Fibroblast of skin of left biceps (primary cell): ENCODE data around the gene PAFAH1B1.
"Not testable (repeated sequence)": the region's sequence is repeated elsewhere in the genome, so short reads cannot be mapped to it uniquely, and the experiment has no call there.

ENCODE experiments used
- DNase-seq, 2 experiments: peaks; one replicate each; pipeline ENCODE4 v3.0.0-alpha.2; 2013; ENCODE audit warnings: low read depth in 2 of 2

Gene PAFAH1B1

DNA sequence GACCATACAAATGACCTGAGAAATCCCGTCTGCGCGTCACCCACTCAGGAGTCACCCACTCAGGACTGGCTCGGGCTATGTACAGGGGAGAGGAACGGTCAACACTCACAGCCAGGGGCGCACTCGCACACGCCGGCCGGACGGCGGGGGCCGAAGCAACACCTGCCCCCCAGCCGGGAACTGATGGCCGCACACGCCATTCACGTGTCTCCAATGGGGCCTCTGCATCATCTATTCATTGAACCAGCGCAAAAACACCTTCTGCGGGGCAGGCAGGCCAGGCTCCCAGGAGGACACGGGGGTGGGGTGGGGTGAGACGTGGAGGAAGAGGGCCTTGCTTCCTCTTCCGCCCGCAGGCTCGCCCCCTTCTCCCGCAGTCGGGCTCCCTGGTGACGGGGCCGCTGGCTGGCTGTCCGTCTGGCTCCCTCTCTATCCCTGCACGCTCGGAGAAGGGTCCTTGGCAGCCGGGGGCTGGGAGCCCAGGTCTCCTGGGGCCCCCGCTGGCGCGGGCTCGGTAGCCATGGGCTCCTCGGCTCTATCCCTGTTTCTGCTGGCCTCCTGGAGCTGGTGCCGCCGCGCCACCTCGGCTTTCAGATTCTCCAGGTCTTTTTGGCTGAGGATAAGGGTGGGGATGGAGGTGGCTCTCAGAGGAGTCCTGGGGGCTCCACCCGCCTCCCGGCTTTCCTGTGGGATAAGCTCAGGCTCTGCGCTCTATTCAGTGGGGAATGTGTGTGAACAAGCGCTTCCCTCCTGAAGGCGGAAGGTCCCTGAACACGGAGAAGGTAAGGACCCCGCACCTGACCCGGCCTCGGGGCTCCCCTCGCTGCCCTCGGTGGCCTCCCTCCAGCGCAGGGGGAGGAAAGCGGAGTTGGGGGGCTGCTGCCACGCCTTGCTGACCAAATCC lies 97.0 kb downstream of the PAFAH1B1 start:
- no peak for DNase-seq

GRCh38 chr17:2691069-2691871 lies 97.8 kb downstream of the PAFAH1B1 start:
- no peak for DNase-seq

DNA sequence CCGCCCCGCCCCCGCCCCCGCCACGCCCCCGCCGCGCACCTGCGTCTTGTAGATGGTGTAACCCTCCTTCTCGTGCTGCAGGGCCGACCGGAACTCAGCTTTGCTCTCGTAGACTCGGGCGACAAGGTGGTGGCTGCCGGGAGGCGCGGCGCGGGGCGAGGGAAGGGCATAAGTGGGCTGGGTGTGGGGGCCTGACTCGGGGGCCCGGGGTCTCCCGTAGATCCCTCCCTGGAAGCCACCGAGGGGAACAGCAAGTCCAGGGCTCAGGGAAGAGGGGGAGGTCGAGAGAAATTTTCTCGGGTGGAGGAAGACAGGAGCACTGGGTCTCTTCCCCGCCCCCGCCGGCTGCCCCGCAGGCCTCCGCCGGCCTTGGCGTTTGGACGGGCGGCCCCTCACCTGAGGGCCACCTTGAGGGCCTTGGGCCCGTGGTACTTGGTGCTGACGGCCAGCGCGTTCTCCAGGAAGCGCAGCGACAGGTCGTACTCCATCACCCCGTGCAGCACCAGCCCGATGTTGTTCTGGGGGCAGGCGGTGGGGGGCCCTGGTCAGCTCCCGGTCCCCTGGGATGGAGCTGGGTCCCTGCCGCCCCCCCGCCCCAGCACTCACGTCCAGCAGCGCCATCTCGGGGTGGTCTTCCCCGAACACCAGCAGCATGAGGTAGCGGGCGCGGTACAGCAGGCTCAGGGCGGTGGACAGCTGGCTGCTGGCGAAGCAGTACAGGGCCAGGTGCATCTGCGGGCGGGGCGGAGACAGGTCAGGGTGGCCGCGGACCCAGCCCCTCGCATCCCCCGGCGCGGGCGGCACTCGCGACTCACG lies 98.7 kb downstream of the PAFAH1B1 start:
- DNase-seq = no peak

DNA sequence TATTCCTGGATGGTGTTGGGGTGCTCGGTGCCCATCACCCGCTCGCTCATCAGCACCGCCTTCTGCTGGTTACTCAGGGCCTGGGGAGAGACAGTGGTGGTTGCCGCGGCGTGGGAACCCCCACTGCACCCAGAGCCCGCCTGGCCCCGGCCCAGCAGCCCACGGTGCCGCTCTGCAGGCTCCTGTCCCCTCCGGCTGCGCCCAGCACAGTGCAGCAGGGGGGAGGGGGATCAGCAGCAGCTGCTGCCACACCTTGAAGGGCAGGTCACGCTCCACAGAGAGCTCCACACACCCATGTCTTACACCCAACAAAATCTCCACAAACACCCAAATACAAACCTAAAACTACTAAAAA lies 99.3 kb downstream of the PAFAH1B1 start:
- no peak for DNase-seq

GRCh38 chr17:2693561-2694380 lies 100.3 kb downstream of the PAFAH1B1 start:
- no peak for DNase-seq

- DNase-seq = no peak
Measured at GRCh38 chr17:2694381-2695242, 101.2 kb downstream of the PAFAH1B1 start.

DNA sequence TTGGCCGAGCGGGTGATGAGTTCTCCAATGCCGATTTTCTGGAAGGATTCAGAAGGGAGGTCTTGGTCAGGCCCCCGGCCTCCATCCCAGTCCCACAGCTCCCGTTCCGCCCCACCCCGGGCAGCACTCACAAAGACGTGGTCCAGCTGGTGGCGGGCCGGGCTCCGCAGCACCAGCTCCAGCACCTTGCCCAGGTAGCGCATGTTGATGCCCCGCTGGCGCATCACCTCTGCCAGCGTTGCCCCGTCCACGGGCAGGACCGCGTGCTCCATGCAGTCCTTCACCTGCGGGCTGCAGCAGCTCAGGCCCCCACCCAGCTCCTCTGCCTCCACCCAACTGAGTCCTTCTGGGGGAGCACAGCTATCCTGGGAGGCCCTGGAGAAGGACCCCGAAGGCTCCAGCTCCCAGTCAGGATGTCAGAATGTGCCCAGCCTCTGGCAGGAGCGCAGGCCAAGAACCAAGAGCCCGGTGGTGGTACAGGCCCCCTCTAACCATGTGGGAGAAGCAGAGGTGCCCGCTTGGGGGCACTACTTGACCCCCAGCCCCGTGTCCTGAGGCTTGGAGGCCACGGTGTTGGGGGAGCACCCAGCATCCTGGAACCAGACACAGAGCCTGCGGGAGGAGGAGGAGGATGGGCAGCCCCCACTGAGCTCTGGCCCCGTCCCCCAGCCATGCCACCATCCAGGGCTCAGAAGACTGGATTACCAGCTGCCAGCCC lies 101.9 kb downstream of the PAFAH1B1 start:
- no peak for DNase-seq

DNA sequence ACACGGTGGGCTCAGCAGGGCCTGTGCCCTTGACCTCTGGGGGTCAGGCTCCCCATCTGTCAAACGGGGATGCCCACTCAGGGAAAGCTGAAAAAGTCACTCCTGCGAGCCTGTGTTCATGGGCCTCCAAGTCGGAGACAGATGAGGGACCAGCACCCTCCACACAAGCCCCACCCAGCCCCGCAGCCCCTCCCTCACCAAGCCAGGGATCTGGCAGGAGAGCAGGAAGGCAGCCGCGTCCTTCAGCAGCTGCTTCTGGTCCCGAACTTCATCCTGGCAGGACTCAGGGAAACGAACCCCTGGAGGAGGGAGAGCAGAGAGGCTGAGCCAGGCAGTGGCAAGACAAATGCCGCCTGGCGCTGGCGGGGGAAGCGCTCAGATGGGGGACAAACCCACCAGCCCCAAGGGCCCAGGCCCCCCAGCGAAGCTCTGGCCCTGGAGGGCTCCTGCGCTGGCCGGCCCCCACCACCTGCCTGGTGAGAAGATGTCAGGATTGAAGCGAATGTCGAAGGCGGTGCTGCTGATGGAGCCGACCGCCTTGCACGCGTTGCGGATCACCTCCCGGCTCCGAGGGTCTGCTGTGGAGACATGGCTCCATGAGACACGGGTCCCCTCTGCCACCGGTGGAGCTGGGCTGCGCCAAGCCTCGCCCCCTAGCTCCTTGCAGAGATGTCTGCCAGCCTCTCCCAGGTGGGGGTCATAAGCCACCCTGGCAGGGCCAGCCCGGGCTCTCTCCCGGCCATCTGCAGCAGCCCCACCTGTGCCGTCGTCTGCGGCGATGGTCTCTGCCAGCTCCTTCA lies 102.7 kb downstream of the PAFAH1B1 start:
- DNase-seq = no peak

- no peak for DNase-seq
Measured at GRCh38 chr17:2697611-2698162, 104.2 kb downstream of the PAFAH1B1 start.

- not testable (repeated sequence) for DNase-seq
Measured at GRCh38 chr17:2699216-2699805, 105.9 kb downstream of the PAFAH1B1 start.

DNA sequence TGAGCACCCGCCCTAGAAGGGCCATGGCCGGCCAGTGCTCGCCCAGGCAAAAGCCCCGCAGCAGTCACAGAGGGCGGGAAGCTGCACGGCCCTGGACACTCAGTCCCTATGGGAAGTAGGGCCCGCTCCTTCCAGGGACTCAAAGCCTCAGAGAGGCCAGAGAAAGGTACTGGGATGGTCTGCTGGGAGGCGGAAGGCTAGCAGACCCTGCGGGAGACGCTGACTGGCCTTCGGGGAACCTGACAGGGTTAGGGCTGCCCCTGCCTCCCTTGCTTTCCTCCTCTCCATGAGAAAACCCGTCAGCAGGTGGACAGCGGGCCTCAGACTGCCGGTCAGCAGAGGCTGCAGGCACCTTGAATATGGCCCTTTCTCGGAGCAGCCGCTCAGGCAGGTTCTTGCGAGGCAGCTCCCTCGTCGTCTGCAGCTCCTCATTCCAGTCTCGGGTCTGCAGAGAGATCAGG lies 106.6 kb downstream of the PAFAH1B1 start:
- DNase-seq = no peak

DNA sequence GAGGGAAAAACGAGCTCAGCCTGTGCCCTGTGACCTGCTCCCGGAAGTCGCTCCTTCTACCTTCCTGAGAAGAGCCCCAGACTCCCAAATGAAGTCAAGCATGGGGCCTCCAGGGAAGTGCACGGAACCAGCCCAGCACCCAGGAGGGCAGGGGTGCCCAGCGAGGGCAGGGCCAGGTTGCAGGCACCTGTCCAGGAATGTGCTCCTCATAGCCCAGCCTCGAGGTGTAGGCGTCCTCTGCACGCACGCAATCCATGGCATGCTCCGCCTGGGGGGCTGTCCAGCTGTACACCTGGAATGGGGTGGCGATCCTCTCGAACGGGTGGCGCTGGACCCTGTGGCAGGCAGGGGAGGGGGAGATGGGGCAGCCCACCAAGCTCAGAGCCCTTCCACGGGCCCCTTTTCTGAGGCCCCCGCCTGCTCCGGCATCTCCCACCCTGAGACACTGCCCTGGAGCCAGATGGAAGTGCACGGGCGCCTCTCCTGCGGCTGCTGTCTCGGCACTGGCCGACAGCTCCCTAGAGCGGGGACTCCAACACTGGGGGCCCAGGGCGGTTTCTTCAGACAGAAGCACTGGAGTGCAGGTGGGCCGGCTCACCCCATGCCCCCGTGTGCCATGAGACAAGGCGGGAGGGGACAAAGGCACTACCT lies 107.2 kb downstream of the PAFAH1B1 start:
- DNase-seq = no peak

DNA sequence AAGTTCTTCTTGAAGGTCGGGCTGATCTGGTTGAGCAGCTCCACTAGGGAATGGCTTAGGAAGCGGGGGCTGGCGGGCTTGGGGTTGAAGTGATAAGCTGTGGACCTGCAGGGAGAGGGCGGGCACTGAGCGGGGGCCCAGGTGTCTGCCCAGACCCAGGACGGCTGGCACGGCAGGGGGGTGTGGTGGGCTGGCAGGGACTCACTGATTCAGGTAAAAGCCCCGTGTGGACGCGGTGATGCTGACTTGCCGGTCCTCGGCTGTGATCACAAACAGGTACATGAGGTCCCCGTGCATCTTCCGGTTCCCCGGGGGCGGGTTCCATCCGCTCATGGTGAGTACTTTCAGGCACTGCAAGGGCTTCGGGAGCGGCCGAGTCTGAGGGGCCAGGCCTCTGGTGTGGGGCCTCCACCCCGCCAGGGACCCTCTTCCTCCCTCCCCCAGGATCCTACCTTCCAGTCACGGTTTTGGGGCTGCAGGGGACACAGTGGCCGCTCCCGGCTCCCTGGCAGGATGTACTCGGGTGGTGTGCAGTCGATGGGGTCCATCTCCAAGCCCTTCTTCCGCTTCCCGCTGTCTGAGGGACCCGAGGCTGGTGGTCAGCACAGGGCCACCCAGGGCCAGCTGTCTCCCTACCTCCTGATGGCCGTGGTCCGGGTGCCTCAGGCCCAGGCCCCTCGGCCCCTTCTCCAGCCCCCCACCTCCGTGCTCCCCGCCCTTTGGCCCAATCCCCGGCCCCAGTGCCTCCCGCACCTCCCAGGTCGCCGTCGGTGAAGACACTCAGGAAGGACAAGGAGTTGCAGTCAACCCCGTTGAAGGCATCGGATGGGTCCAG lies 107.9 kb downstream of the PAFAH1B1 start:
- DNase-seq = no peak

DNA sequence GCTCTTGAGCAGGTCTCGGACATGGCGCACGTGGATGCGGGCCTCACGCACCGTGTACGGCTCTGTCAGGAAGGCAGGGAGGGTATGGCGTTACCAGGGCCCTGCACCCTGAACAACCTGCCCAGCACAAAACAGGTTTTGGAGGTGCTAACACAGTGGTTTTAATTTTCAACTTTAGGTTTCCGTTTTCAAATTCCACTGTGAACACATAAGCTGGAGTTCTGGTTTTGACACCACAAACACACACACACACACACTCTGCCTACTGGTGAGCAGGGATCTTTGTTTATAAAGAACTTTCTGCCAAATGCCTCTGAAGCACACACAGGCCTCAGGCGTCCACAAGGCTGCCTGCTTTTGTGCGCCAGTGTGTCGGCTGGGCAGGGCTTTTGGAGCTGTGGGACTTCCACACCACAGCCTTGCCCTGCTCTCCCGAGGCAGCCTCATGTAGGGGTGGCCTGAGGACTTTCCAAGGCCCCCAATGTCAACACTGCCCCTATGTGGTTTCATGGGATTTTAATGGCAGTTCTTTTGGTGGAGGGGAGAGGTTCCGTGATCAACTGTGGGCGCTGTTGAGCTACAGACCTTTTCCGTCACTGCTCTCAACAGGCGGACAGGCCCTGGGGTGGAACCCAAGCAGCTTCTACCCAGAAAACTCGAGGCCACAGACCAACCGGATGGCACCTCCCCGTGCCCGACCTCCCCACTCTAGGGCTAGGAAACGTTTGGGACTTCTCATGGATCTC lies 108.7 kb downstream of the PAFAH1B1 start:
- DNase-seq = no peak

- no peak for DNase-seq
Measured at GRCh38 chr17:2703181-2703580, 109.7 kb downstream of the PAFAH1B1 start.

GRCh38 chr17:2703606-2704005 lies 110.2 kb downstream of the PAFAH1B1 start:
- no peak for DNase-seq
